B cell (primary cell): Measurements from ENCODE around the gene PRRT1. TPM values are rescaled to one million over a fixed set of nuclear protein-coding genes. Genes with fewer than 3 reads are reported as not detected.

Experiments
- ATAC-seq: fragments of 200-7000 bp; cut with Tn5 transposase; one replicate; pipeline ENCODE4 v1.10.0; 2021; ENCODE audit warnings: low read depth, mild to moderate bottlenecking, moderate number of reproducible peaks, moderate library complexity
- CTCF ChIA-PET: fragments of 350-600 bp; sonication (Branson Sonifier 250); formaldehyde crosslinking; loops from one replicate; lab custom pipeline; 2021; ENCODE audit warnings: antibody characterized with exemption, inconsistent platforms; lab: Charles Lee
- POLR2A ChIA-PET: fragments of 350-600 bp; sonication (Branson Sonifier 250); formaldehyde crosslinking; loops from one replicate; lab custom pipeline; 2021; ENCODE audit warnings: antibody characterized with exemption; lab: Charles Lee
- DNase-seq: peaks from one replicate; pipeline ENCODE4 v3.0.0; 2013
- H2AFZ ChIP-seq: 2 replicates; pipeline ENCODE4 v1.6.1; 2012; ENCODE audit warnings: mild to moderate bottlenecking, low read depth, low read length; ENCODE audit not compliant: insufficient read depth, poor library complexity, severe bottlenecking
- H3K27ac ChIP-seq, 2 donors: 1 replicate in 1 of 2; 2 replicates in 1 of 2; pipeline ENCODE4 v1.5.1; 2012 to 2013; ENCODE audit warnings: low read length in 2 of 2, mild to moderate bottlenecking in 2 of 2, moderate library complexity in 1 of 2
- H3K27me3 ChIP-seq, 4 experiments: fragments of 200-600 bp in 1 of 4; sonication (generic) in 1 of 4; replicated peaks in 1 of 4; 1 replicate in 2 of 4; 2 replicates in 2 of 4; pipeline versions ENCODE4 v1.6.1 to v1.7.0; 2013 to 2016; ENCODE audit warnings: low read length in 3 of 4, mild to moderate bottlenecking in 2 of 4, mixed read lengths in 1 of 4, moderate library complexity in 1 of 4; ENCODE audit not compliant: insufficient read depth in 4 of 4, control insufficient read depth in 3 of 4; ENCODE audit errors: control extremely low read depth in 1 of 4
- H3K36me3 ChIP-seq, 2 experiments: replicated peaks in 1 of 2; 1 replicate in 1 of 2; 2 replicates in 1 of 2; pipeline versions ENCODE4 v1.6.1 to v1.7.1; 2013; ENCODE audit warnings: low read length in 1 of 2; ENCODE audit not compliant: insufficient read depth in 2 of 2, control insufficient read depth in 1 of 2; ENCODE audit errors: control extremely low read depth in 1 of 2, extremely low read depth in 1 of 2
- H3K4me1 ChIP-seq, 2 donors: fragments of 200-600 bp in 1 of 2; sonication (generic) in 1 of 2; 1 replicate in 1 of 2; 2 replicates in 1 of 2; pipeline versions ENCODE4 v1.5.1 to v1.6.1; 2013 to 2017; ENCODE audit warnings: low read length in 2 of 2; ENCODE audit not compliant: control insufficient read depth in 2 of 2, insufficient read depth in 2 of 2
- H3K4me2 ChIP-seq: replicated peaks from 2 replicates; pipeline ENCODE3; 2012; ENCODE audit warnings: mild to moderate bottlenecking, low read depth, low read length; ENCODE audit not compliant: poor library complexity, severe bottlenecking
- H3K4me3 ChIP-seq, 5 experiments: fragments of 200-600 bp in 1 of 5; sonication (generic) in 1 of 5; 1 replicate in 3 of 5; 2 replicates in 2 of 5; pipeline versions ENCODE4 v1.5.1 to v1.7.0; 2011 to 2016; ENCODE audit warnings: low read length in 4 of 5, mild to moderate bottlenecking in 4 of 5, low read depth in 2 of 5, control low read depth in 1 of 5, moderate library complexity in 1 of 5; ENCODE audit not compliant: insufficient read depth in 1 of 5; ENCODE audit errors: control extremely low read depth in 1 of 5, extremely low read depth in 1 of 5
- H3K79me2 ChIP-seq: fragments of 200-600 bp; sonication (generic); one replicate; pipeline ENCODE4 v1.6.0; 2016; ENCODE audit warnings: low read length; ENCODE audit not compliant: control insufficient read depth, insufficient read depth
- H3K9ac ChIP-seq: fragments of 200-600 bp; sonication (generic); 2 replicates; pipeline ENCODE4 v1.6.1; 2017; ENCODE audit warnings: mild to moderate bottlenecking, low read length, moderate library complexity
- H3K9me3 ChIP-seq, 3 donors: one replicate each; pipeline versions ENCODE4 v1.6.1 to v1.7.1; 2013; ENCODE audit warnings: low read length in 2 of 3; ENCODE audit not compliant: control insufficient read depth in 2 of 3, insufficient read depth in 1 of 3; ENCODE audit errors: control extremely low read depth in 1 of 3
- H4K20me1 ChIP-seq: 2 replicates; pipeline ENCODE4 v1.6.0; 2012; ENCODE audit warnings: mild to moderate bottlenecking, low read length; ENCODE audit not compliant: insufficient read depth, control insufficient read depth, poor library complexity, severe bottlenecking
- H3K27ac Mint-ChIP-seq: one replicate; pipeline ENCODE4 v1.8.0; 2021; ENCODE audit warnings: mixed read lengths
- H3K27me3 Mint-ChIP-seq: one replicate; pipeline ENCODE4 v1.8.0; 2021; ENCODE audit warnings: mixed read lengths
- H3K4me1 Mint-ChIP-seq: one replicate; pipeline ENCODE4 v1.8.0; 2021; ENCODE audit warnings: mixed read lengths
- H3K4me3 Mint-ChIP-seq: one replicate; pipeline ENCODE4 v1.8.0; 2021; ENCODE audit warnings: mixed read lengths
- H3K9me3 Mint-ChIP-seq: one replicate; pipeline ENCODE4 v1.8.0; 2022; ENCODE audit warnings: mixed read lengths; ENCODE audit not compliant: insufficient read depth
- EZH2 ChIP-seq: IDR thresholded peaks from 2 replicates; pipeline ENCODE4 v1.6.1; 2012; ENCODE audit warnings: borderline replicate concordance, low read depth, mild to moderate bottlenecking, moderate library complexity, low read length; ENCODE audit not compliant: insufficient read depth, poor library complexity, severe bottlenecking
- WGBS: methylation state at CpG from one replicate; pipeline ENCODE4 v1.1.5; 2013; ENCODE audit warnings: missing lambda C conversion rate; ENCODE audit not compliant: insufficient coverage; 5-methylcytosine and 5-hydroxymethylcytosine counted together
- intact Hi-C: fragments of 100-400 bp; cut with micrococcal nuclease; formaldehyde crosslinking; loops from one replicate; pipeline ENCODE4 v1.10.0; 2022
- polyA plus RNA-seq: library from polyadenylated mRNA; depleted of rRNA; stranded (reverse); fragments of >200 nt; gene quantifications from 2 replicates; pipeline ENCODE4 v1.2.3, GENCODE V29; 2012
- total RNA-seq, 2 donors: library from RNA; stranded (reverse); fragments of 120-200 nt in 1 of 2; gene quantifications; 1 replicate in 1 of 2; 2 replicates in 1 of 2; pipeline versions ENCODE4 v1.2.3 to v1.2.4, GENCODE V29; 2013 to 2022
- TF ChIP-seq, protein P1 (sequence below): fragments of 200-600 bp; IDR thresholded peaks from one replicate; pipeline ENCODE4 v1.8.0; 2022; ENCODE audit warnings: antibody characterized with exemption, mild to moderate bottlenecking

Gene PRRT1
- total and polyA plus RNA-seq, 2 donors (not counting 1 experiment from before 2014, with no cell fraction given), result not detected

DNA sequence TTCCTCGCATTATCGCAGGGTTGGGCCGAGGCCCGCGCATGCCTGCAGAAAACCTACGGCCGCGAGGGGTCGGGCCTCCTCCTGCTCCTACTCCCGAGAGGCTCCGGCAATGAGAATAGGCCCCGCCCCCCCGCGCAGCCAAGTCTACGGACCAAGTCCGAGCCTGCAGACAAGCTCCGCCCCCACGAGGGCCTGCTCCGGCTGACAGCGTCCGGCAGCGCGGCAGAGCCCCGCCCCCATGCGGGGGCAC lies 43.8 kb upstream of the PRRT1 start:
- no peaks in the 10 kb centered on the region for H3K9me3 ChIP-seq
- peaks cover 26% of the 10 kb centered on the region for H3K79me2 ChIP-seq
- peaks cover 0 to 13% of the 10 kb centered on the region in 2 experiments for H3K36me3 ChIP-seq
- DNase-seq (no peak), ATAC-seq (peak; percentile 83)
- no peaks in the 10 kb centered on the region for H3K27me3 ChIP-seq
- peak overlapping the region in 4 of 5 experiments; percentile 89 to 99 (median 94) for H3K4me3 ChIP-seq
- peak overlapping the region; percentile 91 for H3K4me2 ChIP-seq
- under 1% methylated on average over 25 of the region's 25 CpGs for WGBS
- peaks cover 58% of the 10 kb centered on the region for H3K4me1 Mint-ChIP-seq
- ChIA-PET POLR2A (interaction anchor here (0.6 to 1.8 kb wide), 13 partner anchors 15 to 1547 kb away, joined by 3 to 25 read pairs (median 4); partner anchors contain the start of genes AGPAT1, ATF6B, FKBPL and HLA-DRA), CTCF (interaction anchor here (0.5 to 1.8 kb wide), 15 partner anchors 11 to 600 kb away, joined by 3 to 9 read pairs (median 3); partner anchors contain the start of genes AGPAT1, ATF6B and FKBPL)
- H3K27me3 Mint-ChIP-seq, result no peaks in the 10 kb centered on the region
- H3K9me3 Mint-ChIP-seq, result no peaks in the 10 kb centered on the region
- peak overlapping the region; percentile 99 to 100 for H3K27ac ChIP-seq
- H3K4me1 ChIP-seq, result peaks cover 40 to 56% of the 10 kb centered on the region in 2 donors
- H3K27ac Mint-ChIP-seq, result peak overlapping the region; percentile 99
- H4K20me1 ChIP-seq, result no peaks in the 10 kb centered on the region
- H3K4me3 Mint-ChIP-seq, result peak overlapping the region; percentile 95
- intact Hi-C loops, result loop anchor here (1.0 to 10.0 kb wide), 12 partner anchors 17 to 1013 kb away; partner anchors contain the start of genes BAG6, CLIC1, CSNK2B and EHMT2
- TF ChIP-seq, protein P1, sequence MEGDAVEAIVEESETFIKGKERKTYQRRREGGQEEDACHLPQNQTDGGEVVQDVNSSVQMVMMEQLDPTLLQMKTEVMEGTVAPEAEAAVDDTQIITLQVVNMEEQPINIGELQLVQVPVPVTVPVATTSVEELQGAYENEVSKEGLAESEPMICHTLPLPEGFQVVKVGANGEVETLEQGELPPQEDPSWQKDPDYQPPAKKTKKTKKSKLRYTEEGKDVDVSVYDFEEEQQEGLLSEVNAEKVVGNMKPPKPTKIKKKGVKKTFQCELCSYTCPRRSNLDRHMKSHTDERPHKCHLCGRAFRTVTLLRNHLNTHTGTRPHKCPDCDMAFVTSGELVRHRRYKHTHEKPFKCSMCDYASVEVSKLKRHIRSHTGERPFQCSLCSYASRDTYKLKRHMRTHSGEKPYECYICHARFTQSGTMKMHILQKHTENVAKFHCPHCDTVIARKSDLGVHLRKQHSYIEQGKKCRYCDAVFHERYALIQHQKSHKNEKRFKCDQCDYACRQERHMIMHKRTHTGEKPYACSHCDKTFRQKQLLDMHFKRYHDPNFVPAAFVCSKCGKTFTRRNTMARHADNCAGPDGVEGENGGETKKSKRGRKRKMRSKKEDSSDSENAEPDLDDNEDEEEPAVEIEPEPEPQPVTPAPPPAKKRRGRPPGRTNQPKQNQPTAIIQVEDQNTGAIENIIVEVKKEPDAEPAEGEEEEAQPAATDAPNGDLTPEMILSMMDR, result peak; percentile 55
- TF ChIP-seq EZH2, result no peak
- peak overlapping the region; percentile 99 for H3K9ac ChIP-seq
- peak overlapping the region; percentile 34 for H2AFZ ChIP-seq
